GM23338 (cell line): ENCODE results near the gene MKRN2OS.

Experiments used
- CREB1 ChIP-seq: fragments of 250-450 bp; sonication (Bioruptor Pico); IDR thresholded peaks from 2 replicates; pipeline ENCODE4 v1.5.0; 2020; ENCODE audit warnings: low read depth, mild to moderate bottlenecking, moderate library complexity
- EZH2 ChIP-seq: fragments of 200-600 bp; sonication (generic); IDR thresholded peaks from one replicate; pipeline ENCODE4 v1.8.0; 2017; ENCODE audit warnings: antibody characterized with exemption, mild to moderate bottlenecking, low read depth; ENCODE audit not compliant: unreplicated experiment
- EZH2phosphoT487 ChIP-seq: fragments of 200-600 bp; sonication (generic); IDR thresholded peaks from one replicate; pipeline ENCODE4 v1.8.1; 2018; ENCODE audit warnings: antibody characterized with exemption; ENCODE audit not compliant: unreplicated experiment
- JUNB ChIP-seq: IDR thresholded peaks from one replicate; pipeline ENCODE4 v1.6.1; 2016; ENCODE audit warnings: antibody characterized with exemption; ENCODE audit not compliant: unreplicated experiment
- NANOG ChIP-seq: IDR thresholded peaks from 2 replicates; pipeline ENCODE4 v1.6.1; 2016; ENCODE audit warnings: antibody characterized with exemption, borderline replicate concordance
- POLR2AphosphoS5 ChIP-seq: IDR thresholded peaks from 2 replicates; pipeline ENCODE4 v1.6.1; 2016; ENCODE audit warnings: antibody characterized with exemption, low read depth
- STAT1 ChIP-seq: IDR thresholded peaks from one replicate; pipeline ENCODE4 v1.6.1; 2016; ENCODE audit warnings: antibody characterized with exemption; ENCODE audit not compliant: unreplicated experiment
- ZNF114 ChIP-seq: fragments of 250-450 bp; sonication (Bioruptor Pico); IDR thresholded peaks from 2 replicates; pipeline ENCODE4 v1.5.0; 2020; ENCODE audit warnings: mild to moderate bottlenecking, moderate library complexity
- ZNF331 ChIP-seq: fragments of 250-450 bp; sonication (Bioruptor Pico); IDR thresholded peaks from 2 replicates; pipeline ENCODE4 v1.5.0; 2020; ENCODE audit warnings: low read depth, mild to moderate bottlenecking, moderate library complexity
- TF ChIP-seq, protein P1 (sequence below), 2 experiments: fragments of 200-600 bp in 1 of 2; sonication (generic) in 1 of 2; conservative IDR thresholded peaks; 2 replicates each; pipeline versions ENCODE4 v1.5.1 to v1.6.1; 2016 to 2017; ENCODE audit warnings: antibody characterized with exemption in 2 of 2, low read depth in 2 of 2, mild to moderate bottlenecking in 2 of 2, moderate library complexity in 1 of 2
- TF ChIP-seq, protein P2 (sequence below): IDR thresholded peaks from one replicate; pipeline ENCODE4 v1.6.1; 2018; ENCODE audit warnings: antibody characterized with exemption; ENCODE audit not compliant: unreplicated experiment
- TF ChIP-seq, protein P3 (sequence below): IDR thresholded peaks from 2 replicates; pipeline ENCODE4 v1.6.1; 2016; ENCODE audit warnings: antibody characterized with exemption
- TF ChIP-seq, protein P4 (sequence below): fragments of 250-450 bp; sonication (Bioruptor Pico); IDR thresholded peaks from 2 replicates; pipeline ENCODE4 v1.5.0; 2020; ENCODE audit warnings: mild to moderate bottlenecking, moderate library complexity

DNA sequence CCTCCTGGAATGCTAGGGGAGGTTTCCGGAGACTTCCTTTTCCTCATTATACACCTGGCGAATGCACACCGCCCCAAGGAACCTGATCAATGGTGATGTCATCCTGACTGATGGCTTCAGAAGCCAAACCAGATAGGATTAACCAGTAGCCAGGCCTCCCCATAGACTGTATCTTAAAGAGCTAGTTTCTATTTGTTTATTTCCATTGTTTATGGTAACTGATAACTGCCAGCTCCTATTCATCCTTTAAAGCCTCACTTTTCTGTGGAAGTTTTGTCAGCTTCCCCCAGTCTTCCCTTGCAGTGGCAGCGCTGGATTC lies at the start of gene MKRN2OS:
- TF ChIP-seq, protein P1, sequence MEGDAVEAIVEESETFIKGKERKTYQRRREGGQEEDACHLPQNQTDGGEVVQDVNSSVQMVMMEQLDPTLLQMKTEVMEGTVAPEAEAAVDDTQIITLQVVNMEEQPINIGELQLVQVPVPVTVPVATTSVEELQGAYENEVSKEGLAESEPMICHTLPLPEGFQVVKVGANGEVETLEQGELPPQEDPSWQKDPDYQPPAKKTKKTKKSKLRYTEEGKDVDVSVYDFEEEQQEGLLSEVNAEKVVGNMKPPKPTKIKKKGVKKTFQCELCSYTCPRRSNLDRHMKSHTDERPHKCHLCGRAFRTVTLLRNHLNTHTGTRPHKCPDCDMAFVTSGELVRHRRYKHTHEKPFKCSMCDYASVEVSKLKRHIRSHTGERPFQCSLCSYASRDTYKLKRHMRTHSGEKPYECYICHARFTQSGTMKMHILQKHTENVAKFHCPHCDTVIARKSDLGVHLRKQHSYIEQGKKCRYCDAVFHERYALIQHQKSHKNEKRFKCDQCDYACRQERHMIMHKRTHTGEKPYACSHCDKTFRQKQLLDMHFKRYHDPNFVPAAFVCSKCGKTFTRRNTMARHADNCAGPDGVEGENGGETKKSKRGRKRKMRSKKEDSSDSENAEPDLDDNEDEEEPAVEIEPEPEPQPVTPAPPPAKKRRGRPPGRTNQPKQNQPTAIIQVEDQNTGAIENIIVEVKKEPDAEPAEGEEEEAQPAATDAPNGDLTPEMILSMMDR (conservative IDR thresholded peaks at IDR 0.05; ENCODE audit: low read depth in 2 of 2), result no peak
- TF ChIP-seq JUNB (no peak), EZH2phosphoT487 (no peak), EZH2 (no peak), POLR2AphosphoS5 (no peak), STAT1 (no peak), NANOG (no peak), ZNF331 (CRISPR knock-in tag) (no peak), CREB1 (CRISPR knock-in tag) (peak; percentile 74), ZNF114 (CRISPR knock-in tag) (no peak)
- TF ChIP-seq, protein P2, sequence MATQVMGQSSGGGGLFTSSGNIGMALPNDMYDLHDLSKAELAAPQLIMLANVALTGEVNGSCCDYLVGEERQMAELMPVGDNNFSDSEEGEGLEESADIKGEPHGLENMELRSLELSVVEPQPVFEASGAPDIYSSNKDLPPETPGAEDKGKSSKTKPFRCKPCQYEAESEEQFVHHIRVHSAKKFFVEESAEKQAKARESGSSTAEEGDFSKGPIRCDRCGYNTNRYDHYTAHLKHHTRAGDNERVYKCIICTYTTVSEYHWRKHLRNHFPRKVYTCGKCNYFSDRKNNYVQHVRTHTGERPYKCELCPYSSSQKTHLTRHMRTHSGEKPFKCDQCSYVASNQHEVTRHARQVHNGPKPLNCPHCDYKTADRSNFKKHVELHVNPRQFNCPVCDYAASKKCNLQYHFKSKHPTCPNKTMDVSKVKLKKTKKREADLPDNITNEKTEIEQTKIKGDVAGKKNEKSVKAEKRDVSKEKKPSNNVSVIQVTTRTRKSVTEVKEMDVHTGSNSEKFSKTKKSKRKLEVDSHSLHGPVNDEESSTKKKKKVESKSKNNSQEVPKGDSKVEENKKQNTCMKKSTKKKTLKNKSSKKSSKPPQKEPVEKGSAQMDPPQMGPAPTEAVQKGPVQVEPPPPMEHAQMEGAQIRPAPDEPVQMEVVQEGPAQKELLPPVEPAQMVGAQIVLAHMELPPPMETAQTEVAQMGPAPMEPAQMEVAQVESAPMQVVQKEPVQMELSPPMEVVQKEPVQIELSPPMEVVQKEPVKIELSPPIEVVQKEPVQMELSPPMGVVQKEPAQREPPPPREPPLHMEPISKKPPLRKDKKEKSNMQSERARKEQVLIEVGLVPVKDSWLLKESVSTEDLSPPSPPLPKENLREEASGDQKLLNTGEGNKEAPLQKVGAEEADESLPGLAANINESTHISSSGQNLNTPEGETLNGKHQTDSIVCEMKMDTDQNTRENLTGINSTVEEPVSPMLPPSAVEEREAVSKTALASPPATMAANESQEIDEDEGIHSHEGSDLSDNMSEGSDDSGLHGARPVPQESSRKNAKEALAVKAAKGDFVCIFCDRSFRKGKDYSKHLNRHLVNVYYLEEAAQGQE, result no peak
- TF ChIP-seq, protein P3, sequence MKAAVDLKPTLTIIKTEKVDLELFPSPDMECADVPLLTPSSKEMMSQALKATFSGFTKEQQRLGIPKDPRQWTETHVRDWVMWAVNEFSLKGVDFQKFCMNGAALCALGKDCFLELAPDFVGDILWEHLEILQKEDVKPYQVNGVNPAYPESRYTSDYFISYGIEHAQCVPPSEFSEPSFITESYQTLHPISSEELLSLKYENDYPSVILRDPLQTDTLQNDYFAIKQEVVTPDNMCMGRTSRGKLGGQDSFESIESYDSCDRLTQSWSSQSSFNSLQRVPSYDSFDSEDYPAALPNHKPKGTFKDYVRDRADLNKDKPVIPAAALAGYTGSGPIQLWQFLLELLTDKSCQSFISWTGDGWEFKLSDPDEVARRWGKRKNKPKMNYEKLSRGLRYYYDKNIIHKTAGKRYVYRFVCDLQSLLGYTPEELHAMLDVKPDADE, result no peak
- TF ChIP-seq, protein P4, sequence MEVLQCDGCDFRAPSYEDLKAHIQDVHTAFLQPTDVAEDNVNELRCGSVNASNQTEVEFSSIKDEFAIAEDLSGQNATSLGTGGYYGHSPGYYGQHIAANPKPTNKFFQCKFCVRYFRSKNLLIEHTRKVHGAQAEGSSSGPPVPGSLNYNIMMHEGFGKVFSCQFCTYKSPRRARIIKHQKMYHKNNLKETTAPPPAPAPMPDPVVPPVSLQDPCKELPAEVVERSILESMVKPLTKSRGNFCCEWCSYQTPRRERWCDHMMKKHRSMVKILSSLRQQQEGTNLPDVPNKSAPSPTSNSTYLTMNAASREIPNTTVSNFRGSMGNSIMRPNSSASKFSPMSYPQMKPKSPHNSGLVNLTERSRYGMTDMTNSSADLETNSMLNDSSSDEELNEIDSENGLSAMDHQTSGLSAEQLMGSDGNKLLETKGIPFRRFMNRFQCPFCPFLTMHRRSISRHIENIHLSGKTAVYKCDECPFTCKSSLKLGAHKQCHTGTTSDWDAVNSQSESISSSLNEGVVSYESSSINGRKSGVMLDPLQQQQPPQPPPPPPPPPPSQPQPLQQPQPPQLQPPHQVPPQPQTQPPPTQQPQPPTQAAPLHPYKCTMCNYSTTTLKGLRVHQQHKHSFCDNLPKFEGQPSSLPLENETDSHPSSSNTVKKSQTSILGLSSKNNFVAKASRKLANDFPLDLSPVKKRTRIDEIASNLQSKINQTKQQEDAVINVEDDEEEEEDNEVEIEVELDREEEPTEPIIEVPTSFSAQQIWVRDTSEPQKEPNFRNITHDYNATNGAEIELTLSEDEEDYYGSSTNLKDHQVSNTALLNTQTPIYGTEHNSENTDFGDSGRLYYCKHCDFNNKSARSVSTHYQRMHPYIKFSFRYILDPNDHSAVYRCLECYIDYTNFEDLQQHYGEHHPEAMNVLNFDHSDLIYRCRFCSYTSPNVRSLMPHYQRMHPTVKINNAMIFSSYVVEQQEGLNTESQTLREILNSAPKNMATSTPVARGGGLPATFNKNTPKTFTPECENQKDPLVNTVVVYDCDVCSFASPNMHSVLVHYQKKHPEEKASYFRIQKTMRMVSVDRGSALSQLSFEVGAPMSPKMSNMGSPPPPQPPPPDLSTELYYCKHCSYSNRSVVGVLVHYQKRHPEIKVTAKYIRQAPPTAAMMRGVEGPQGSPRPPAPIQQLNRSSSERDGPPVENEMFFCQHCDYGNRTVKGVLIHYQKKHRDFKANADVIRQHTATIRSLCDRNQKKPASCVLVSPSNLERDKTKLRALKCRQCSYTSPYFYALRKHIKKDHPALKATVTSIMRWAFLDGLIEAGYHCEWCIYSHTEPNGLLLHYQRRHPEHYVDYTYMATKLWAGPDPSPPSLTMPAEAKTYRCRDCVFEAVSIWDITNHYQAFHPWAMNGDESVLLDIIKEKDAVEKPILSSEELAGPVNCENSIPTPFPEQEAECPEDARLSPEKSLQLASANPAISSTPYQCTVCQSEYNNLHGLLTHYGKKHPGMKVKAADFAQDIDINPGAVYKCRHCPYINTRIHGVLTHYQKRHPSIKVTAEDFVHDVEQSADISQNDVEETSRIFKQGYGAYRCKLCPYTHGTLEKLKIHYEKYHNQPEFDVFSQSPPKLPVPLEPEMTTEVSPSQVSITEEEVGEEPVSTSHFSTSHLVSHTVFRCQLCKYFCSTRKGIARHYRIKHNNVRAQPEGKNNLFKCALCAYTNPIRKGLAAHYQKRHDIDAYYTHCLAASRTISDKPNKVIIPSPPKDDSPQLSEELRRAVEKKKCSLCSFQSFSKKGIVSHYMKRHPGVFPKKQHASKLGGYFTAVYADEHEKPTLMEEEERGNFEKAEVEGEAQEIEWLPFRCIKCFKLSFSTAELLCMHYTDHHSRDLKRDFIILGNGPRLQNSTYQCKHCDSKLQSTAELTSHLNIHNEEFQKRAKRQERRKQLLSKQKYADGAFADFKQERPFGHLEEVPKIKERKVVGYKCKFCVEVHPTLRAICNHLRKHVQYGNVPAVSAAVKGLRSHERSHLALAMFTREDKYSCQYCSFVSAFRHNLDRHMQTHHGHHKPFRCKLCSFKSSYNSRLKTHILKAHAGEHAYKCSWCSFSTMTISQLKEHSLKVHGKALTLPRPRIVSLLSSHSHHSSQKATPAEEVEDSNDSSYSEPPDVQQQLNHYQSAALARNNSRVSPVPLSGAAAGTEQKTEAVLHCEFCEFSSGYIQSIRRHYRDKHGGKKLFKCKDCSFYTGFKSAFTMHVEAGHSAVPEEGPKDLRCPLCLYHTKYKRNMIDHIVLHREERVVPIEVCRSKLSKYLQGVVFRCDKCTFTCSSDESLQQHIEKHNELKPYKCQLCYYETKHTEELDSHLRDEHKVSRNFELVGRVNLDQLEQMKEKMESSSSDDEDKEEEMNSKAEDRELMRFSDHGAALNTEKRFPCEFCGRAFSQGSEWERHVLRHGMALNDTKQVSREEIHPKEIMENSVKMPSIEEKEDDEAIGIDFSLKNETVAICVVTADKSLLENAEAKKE (CRISPR knock-in tag), result no peak
